Measurements from ENCODE around the gene TUBA3D. TPM values are rescaled to one million over a fixed set of nuclear protein-coding genes. Genes with fewer than 3 reads are reported as not detected.
A peak's percentile ranks its signal among the peaks of the same experiment; 100 is the strongest.
"Not testable (repeated sequence)": the region's sequence is repeated elsewhere in the genome, so short reads cannot be mapped to it uniquely, and the experiment has no call there.

Gene TUBA3D
- total RNA-seq, 4 donors from 2014 or later = 1.3 TPM; not detected in 3

DNA sequence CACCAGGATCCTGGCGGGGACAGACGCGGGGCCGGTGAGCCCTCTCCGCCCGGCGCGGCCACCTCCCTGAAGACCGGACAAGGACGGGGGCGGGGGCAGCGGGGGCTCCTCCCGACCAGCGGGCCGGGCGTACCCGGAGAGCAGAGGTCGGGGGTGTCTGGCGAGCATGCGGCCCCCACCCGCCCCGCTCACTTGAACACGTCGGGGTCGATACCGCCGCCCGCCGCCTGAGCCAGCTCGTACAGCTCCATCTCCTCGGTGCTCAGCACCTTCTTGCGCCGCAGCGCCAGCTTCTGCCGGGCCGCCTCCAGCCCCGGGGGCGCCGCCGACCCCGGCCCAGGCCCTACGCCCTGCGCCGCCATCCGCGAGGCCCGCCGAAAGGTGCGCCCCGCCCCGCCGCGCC, 16.1 kb downstream of the TUBA3D start, which contains the start of gene MZT2A:
MZT2A (minus strand) TSS at position 383 of the 403 bp plus-strand sequence; CDS start at position 362, 21 bp downstream.
- WGBS, 2 donors = no CpG with 5 or more reads among the region's 53 CpGs
- peak in 1 of 2 donors; percentile 37 for DNase-seq
- H3K4me3 ChIP-seq (replicated peaks in 1 of 3) = peak within 1 kb of the TSS; percentile 21 to 80 (median 67)
- H3K27me3 ChIP-seq; H3K36me3 ChIP-seq; intact Hi-C loops (cut with DNase I); H3K9me3 ChIP-seq: not testable (repeated sequence)
- peaks cover 24 to 46% of the 10 kb centered on the region in 2 donors for H3K4me1 ChIP-seq
- peak within 1 kb of the TSS; percentile 74 to 93 (median 75) for H3K27ac ChIP-seq

DNA sequence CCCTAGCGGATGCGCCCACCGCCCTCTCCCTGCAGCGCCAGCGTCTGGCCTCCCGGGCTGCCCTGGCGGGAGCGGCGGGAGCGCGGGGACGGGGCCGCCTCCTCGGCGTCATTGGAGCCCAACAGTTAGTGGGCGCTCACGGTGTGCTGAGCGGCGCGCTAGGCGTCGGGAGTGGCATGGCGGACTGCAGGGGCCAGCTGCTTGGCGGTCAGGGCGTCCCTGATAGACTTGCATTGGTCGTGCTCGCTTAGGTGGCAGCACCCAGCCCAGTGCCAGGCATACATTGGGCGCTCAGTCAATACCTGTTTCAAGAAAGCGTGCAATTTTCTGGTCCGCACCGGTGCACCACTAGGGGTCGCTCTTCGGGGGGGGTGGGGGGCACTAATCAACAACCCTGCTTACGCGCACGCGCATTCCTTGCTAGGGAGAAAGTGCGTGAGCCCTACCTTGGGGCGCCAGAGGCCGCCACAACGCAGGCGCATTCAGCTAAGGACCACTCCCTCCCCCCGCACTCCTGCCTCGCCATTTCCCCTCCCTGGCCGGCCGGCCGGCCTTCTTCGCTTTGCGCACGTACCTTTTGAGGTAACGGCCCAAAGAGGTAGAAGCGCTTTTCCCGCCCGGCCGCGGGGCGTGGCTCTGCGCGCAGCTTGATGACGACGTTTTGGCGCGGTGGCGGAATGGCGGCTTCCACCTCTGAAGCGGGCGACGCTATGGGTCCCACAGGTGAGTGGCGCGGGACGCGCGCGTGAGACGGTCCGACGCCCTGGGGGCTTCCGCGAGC, 16.7 kb downstream of the TUBA3D start:
- peak overlapping the region; percentile 21 to 80 (median 67) for H3K4me3 ChIP-seq (replicated peaks in 1 of 3)
- H3K27ac ChIP-seq = peak overlapping the region; percentile 71 to 93 (median 75)
- 1 to 3% methylated on average over 13 to 35 of the region's 79 CpGs for WGBS, 2 donors
- no peaks in the 10 kb centered on the region for H3K27me3 ChIP-seq
- peak; percentile 96 to 97 for DNase-seq
- TF ChIP-seq POLR2A (IDR thresholded peaks at IDR 0.05) = peak in 1 of 2 donors; percentile 61
- TF ChIP-seq, protein P1, sequence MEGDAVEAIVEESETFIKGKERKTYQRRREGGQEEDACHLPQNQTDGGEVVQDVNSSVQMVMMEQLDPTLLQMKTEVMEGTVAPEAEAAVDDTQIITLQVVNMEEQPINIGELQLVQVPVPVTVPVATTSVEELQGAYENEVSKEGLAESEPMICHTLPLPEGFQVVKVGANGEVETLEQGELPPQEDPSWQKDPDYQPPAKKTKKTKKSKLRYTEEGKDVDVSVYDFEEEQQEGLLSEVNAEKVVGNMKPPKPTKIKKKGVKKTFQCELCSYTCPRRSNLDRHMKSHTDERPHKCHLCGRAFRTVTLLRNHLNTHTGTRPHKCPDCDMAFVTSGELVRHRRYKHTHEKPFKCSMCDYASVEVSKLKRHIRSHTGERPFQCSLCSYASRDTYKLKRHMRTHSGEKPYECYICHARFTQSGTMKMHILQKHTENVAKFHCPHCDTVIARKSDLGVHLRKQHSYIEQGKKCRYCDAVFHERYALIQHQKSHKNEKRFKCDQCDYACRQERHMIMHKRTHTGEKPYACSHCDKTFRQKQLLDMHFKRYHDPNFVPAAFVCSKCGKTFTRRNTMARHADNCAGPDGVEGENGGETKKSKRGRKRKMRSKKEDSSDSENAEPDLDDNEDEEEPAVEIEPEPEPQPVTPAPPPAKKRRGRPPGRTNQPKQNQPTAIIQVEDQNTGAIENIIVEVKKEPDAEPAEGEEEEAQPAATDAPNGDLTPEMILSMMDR (IDR thresholded peaks at IDR 0.05) = peak; percentile 46 to 88 (median 72)
- intact Hi-C loops (cut with DNase I) = no loop called here
- no peaks in the 10 kb centered on the region for H3K9me3 ChIP-seq
- peaks cover 24 to 46% of the 10 kb centered on the region in 2 donors for H3K4me1 ChIP-seq
- H3K36me3 ChIP-seq = no peaks in the 10 kb centered on the region

DNA sequence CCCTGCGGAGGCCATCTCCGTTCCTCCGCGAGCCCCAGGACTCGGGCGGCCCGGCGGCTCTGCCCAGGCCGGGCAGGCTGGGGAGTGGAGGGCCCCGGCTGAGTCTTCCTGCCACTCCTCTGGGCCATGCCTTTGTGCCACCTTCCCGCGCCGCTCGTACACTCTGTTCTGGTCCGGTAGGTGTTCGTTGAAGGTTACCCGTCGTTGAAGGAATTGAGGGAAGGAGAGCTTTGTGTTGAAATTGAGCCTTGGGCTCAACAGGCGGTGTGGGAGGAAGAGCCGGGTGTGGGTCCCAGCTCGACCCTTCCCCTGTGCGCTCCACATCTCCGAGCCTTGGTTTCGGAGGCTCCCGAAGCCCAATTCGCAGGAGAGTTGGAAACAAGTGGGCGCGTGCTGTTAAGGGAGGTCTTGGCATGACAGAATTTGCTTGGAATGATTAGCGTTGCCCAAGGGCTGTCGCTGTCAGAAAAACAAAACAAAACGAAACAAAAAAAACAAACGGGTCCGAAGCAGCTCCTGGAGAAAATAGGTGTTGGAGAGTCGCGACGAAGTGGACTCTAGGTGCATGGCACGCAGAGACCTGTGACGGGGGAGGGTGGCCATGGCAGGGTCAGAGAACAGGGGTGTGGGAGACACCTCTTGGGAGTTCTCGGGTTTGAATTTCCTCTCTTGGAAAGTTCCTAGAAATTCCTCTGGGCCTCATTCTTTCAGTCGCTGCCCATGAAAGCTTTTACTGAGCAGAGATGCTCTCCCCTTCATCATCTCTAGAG, 17.5 kb downstream of the TUBA3D start:
- TF ChIP-seq, protein P1 (IDR thresholded peaks at IDR 0.05) = no peak
- no peak for TF ChIP-seq POLR2A (IDR thresholded peaks at IDR 0.05)
- Histone ChIP-seq H3K36me3 (no peaks in the 10 kb centered on the region), H3K27me3 (no peaks in the 10 kb centered on the region), H3K27ac (peak overlapping the region; percentile 71 to 93 (median 75)), H3K9me3 (no peaks in the 10 kb centered on the region), H3K4me1 (peaks cover 24 to 44% of the 10 kb centered on the region in 2 donors), H3K4me3 (replicated peaks in 1 of 3) (peak overlapping the region; percentile 21 to 80 (median 67))
- peak; percentile 51 to 63 for DNase-seq
- intact Hi-C loops (cut with DNase I) = no loop called here
- 1% methylated on average over 29 to 31 of the region's 40 CpGs for WGBS, 2 donors

DNA sequence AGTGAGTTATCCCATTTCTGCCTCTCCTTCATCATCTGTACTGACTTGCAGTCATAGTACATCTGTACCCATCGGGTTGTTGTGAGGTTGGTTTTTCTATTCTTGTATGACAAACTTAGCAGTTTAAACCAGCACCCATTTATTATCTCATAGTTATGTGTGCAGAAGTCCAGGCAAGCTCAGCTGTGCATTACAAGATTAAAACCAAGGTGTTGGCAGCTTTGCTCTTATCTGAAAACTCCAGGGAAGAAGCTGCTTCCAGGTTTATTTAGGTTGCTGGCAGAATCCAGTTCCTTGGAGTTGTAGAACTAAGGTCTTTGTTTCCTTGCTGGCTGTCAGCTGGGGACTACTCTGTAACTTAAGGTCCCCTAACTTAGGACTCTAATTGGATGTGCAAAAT, 19.6 kb downstream of the TUBA3D start:
- H3K4me3 ChIP-seq (replicated peaks in 1 of 3); DNase-seq; H3K27ac ChIP-seq; intact Hi-C loops (cut with DNase I); H3K36me3 ChIP-seq; H3K9me3 ChIP-seq; H3K27me3 ChIP-seq: not testable (repeated sequence)
- H3K4me1 ChIP-seq = peaks cover 15 to 27% of the 10 kb centered on the region in 2 donors
- 90 to 100% methylated on average over 1 of the region's 1 CpG for WGBS, 2 donors

DNA sequence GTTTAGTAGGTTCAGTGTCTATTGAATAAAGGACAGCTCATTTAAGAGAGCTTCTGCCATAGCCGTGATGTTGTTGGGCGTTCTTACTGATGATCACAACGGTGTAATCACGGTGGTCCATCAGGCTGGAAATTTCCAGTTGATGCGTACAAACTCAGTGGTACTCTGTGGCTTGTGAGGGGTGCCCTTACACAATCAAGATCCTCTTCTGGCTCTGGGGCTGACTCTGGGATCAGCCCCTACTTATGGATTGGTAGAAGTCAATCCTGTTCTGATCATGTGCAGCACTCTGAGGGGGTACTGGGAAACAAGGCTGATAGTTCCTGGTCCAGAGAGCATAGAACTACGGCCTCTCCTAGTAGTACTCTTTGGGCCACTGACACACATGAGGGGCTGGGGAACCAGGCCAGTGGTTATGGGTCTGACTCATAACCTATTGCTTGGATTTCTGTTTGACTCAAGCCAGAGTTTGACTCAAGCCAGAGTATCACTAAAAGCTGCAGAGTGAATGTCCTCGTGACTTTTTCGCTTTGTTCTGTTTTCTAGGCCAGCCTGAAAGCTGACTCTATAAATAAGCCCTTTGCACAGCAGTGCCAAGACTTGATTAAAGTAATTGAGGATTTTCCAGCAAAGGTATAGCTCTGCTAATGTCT, 22.5 kb downstream of the TUBA3D start:
- intact Hi-C loops (cut with DNase I); H3K27me3 ChIP-seq; H3K4me3 ChIP-seq (replicated peaks in 1 of 3); DNase-seq; H3K9me3 ChIP-seq; H3K27ac ChIP-seq: not testable (repeated sequence)
- WGBS, 2 donors = 74 to 94% methylated on average over 8 of the region's 8 CpGs
- peaks cover 9 to 17% of the 10 kb centered on the region in 2 donors for H3K4me1 ChIP-seq
- peaks cover 12 to 17% of the 10 kb centered on the region in 2 donors for H3K36me3 ChIP-seq

DNA sequence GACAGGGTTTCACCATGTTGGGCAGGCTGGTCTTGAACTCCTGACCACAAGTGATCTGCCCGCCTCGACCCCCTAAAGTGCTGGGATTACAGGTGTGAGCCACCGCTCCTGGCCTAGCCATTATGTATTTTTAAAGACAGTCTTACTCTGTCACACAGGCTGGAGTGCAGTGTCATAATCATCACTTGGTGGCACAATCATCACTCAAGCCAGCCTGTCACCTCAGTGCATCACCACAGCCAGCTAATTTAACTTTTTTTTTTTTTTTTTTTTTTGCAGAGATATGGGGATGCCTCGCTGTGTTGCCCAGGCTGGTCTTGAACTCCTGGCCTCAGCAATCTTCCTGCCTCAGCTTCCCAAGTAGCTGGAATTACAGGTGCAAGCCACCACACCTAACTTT, 27.7 kb downstream of the TUBA3D start:
- intact Hi-C loops (cut with DNase I); H3K27ac ChIP-seq; H3K4me1 ChIP-seq; H3K4me3 ChIP-seq (replicated peaks in 1 of 3); H3K27me3 ChIP-seq; H3K9me3 ChIP-seq; DNase-seq: not testable (repeated sequence)
- peaks cover 34 to 39% of the 10 kb centered on the region in 2 donors for H3K36me3 ChIP-seq
- 97% methylated on average over 4 of the region's 4 CpGs for WGBS, 2 donors

DNA sequence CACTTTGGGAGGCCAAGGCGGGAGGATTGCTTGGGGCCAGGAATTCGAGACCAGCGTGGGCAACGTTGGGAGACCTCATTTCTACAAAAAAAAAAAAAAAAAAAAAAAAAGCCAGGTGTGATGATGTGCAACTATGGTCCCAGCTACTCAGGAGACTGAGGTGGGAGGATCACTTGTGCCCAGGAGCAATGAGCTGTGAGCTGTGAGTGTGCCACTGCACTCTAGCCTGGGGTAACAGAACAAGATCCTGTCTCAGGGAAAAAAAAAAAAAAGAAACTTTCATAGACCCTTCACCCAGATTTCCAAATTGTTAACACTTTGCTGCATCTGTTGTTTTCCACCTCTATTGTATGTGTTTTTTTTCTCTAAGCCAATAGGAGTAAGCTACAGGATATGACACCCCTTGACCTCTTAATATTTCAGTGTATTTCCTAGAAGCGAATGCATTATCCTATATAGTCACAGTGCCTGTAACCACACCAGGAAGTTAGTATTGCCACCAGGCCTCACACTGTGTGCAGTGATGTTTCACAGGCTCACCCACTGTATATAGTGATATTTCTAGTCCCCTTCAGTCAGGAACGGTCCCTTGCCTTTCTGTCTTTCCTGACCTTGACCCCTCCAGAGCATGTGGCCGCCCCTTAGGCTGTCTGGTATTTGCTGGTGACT, 28.3 kb downstream of the TUBA3D start:
- intact Hi-C loops (cut with DNase I) = not testable (repeated sequence)
- H3K36me3 ChIP-seq = peaks cover 35 to 45% of the 10 kb centered on the region in 2 donors
- WGBS, 2 donors = 94% methylated on average over 6 to 7 of the region's 7 CpGs

More for the DNA sequence above, 28.3 kb downstream of the TUBA3D start:
- not testable (repeated sequence) for H3K4me3 ChIP-seq (replicated peaks in 1 of 3); H3K4me1 ChIP-seq; H3K9me3 ChIP-seq; H3K27ac ChIP-seq; DNase-seq; H3K27me3 ChIP-seq

Measured in thyroid gland (tissue), 4 donors.